Osteoblast (primary cell): Measurements from ENCODE around the gene MICAL3. TPM values are rescaled to one million over a fixed set of nuclear protein-coding genes. Genes with fewer than 3 reads are reported as not detected.

ENCODE experiments used
- DNase-seq: peaks from one replicate; pipeline ENCODE4 v3.0.0; 2011; ENCODE audit warnings: low spot score, mixed read lengths; ENCODE audit not compliant: insufficient read length; ENCODE audit errors: missing footprints
- H2AFZ ChIP-seq: 2 replicates; pipeline ENCODE4 v1.6.0; 2011; ENCODE audit warnings: mild to moderate bottlenecking, low read length
- H3K27ac ChIP-seq: 2 replicates; pipeline ENCODE4 v1.5.1; 2011; ENCODE audit warnings: mild to moderate bottlenecking, low read depth, low read length, moderate library complexity
- H3K27me3 ChIP-seq: 2 replicates; pipeline ENCODE4 v1.6.0; 2012; ENCODE audit warnings: mild to moderate bottlenecking, control low read depth, inconsistent platforms, low read length, moderate library complexity; ENCODE audit not compliant: insufficient read depth
- H3K36me3 ChIP-seq: 2 replicates; pipeline ENCODE4 v1.5.1; 2011; ENCODE audit warnings: mild to moderate bottlenecking, low read length, control low read depth, moderate library complexity; ENCODE audit not compliant: insufficient read depth
- H3K4me1 ChIP-seq: 2 replicates; pipeline ENCODE4 v1.5.1; 2011; ENCODE audit warnings: mild to moderate bottlenecking, low read length, control low read depth, moderate library complexity; ENCODE audit not compliant: insufficient read depth
- H3K4me2 ChIP-seq: 2 replicates; pipeline ENCODE4 v1.6.0; 2011; ENCODE audit warnings: mild to moderate bottlenecking, low read length; ENCODE audit not compliant: insufficient read depth
- H3K4me3 ChIP-seq: fragments of 200-600 bp; sonication (generic); 3 replicates; pipeline ENCODE4 v1.5.1; 2012; ENCODE audit warnings: mild to moderate bottlenecking, low read length, inconsistent platforms; ENCODE audit not compliant: insufficient read depth
- H3K79me2 ChIP-seq: 2 replicates; pipeline ENCODE4 v1.6.0; 2012; ENCODE audit warnings: mild to moderate bottlenecking, low read length, control low read depth, inconsistent platforms; ENCODE audit not compliant: insufficient read depth
- H3K9me3 ChIP-seq: 2 replicates; pipeline ENCODE4 v1.5.1; 2011; ENCODE audit warnings: low read depth, low read length, control low read depth
- H4K20me1 ChIP-seq: 2 replicates; pipeline ENCODE4 v1.6.0; 2012; ENCODE audit warnings: mild to moderate bottlenecking, low read length, control low read depth; ENCODE audit not compliant: insufficient read depth
- total RNA-seq: library from RNA; depleted of rRNA; stranded (reverse); fragments of >200 nt; gene quantifications from 2 replicates; pipeline ENCODE4 v1.2.3, GENCODE V29; 2012
- TF ChIP-seq, protein P1 (sequence below): IDR thresholded peaks from 2 replicates; pipeline ENCODE4 v1.5.1; 2011; ENCODE audit warnings: mild to moderate bottlenecking, low read depth, low read length, moderate library complexity; ENCODE audit errors: extremely low read depth

MICAL3 gene
- total RNA-seq, 1 donor = 35.1 TPM

- no peaks in the 10 kb centered on the region for H3K79me2 ChIP-seq
- no peaks in the 10 kb centered on the region for H3K9me3 ChIP-seq
- H3K36me3 ChIP-seq = peaks cover 26% of the 10 kb centered on the region
- no peak overlapping the region for H3K4me3 ChIP-seq
- no peak overlapping the region for H2AFZ ChIP-seq
- H3K4me2 ChIP-seq = no peak overlapping the region
- TF ChIP-seq, protein P1, sequence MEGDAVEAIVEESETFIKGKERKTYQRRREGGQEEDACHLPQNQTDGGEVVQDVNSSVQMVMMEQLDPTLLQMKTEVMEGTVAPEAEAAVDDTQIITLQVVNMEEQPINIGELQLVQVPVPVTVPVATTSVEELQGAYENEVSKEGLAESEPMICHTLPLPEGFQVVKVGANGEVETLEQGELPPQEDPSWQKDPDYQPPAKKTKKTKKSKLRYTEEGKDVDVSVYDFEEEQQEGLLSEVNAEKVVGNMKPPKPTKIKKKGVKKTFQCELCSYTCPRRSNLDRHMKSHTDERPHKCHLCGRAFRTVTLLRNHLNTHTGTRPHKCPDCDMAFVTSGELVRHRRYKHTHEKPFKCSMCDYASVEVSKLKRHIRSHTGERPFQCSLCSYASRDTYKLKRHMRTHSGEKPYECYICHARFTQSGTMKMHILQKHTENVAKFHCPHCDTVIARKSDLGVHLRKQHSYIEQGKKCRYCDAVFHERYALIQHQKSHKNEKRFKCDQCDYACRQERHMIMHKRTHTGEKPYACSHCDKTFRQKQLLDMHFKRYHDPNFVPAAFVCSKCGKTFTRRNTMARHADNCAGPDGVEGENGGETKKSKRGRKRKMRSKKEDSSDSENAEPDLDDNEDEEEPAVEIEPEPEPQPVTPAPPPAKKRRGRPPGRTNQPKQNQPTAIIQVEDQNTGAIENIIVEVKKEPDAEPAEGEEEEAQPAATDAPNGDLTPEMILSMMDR = peak; percentile 99
- H3K4me1 ChIP-seq = no peaks in the 10 kb centered on the region
- H3K27me3 ChIP-seq = no peaks in the 10 kb centered on the region
- H3K27ac ChIP-seq = no peak overlapping the region
- peaks cover 6% of the 10 kb centered on the region for H4K20me1 ChIP-seq
- peak; percentile 98 for DNase-seq
Observed at GRCh38 chr22:17830043-17830961, 194.1 kb downstream of the MICAL3 start.

- peaks cover 29% of the 10 kb centered on the region for H3K36me3 ChIP-seq
- no peak for DNase-seq
Observed at GRCh38 chr22:17829695-17830042, 194.7 kb downstream of the MICAL3 start.

DNA sequence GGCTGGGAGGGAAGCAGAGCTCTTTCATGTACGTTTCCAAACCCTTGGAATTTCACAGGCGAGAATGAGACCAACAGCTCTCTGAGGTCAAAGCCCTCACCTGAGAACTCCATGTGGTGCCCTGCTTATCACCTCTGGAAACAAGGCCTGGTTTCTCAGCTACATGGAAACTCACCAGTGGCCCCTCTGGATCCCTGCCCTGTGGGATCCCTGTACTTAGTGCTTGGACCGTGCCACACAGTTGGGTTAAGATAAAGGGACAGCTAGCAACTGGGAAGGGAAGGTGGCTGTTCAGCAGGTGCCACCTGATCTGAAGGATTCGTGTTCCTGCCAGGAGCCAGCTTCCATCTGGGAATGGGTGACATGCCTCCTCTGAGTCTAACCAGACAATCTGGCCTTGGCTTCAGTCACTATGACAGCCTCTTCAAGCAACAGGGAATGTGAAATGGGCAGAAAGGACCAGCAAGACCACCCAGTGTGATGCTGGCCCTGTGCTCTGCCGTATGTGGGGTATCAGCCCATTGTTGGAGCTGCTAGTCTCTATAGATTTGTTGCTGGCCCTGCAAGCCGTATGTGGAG is 195.8 kb downstream of the MICAL3 start:
- Histone ChIP-seq H3K4me1 (no peaks in the 10 kb centered on the region), H3K79me2 (no peaks in the 10 kb centered on the region), H3K4me2 (no peak overlapping the region), H2AFZ (no peak overlapping the region), H4K20me1 (peaks cover 6% of the 10 kb centered on the region), H3K27ac (no peak overlapping the region), H3K9me3 (no peaks in the 10 kb centered on the region), H3K4me3 (no peak overlapping the region), H3K36me3 (peaks cover 24% of the 10 kb centered on the region), H3K27me3 (no peaks in the 10 kb centered on the region)
- TF ChIP-seq, protein P1 = no peak
- no peak for DNase-seq

More at GRCh38 chr22:17829695-17830042, 194.7 kb downstream of the MICAL3 start:
- no peak overlapping the region for H3K27ac ChIP-seq
- no peaks in the 10 kb centered on the region for H3K79me2 ChIP-seq
- H2AFZ ChIP-seq = no peak overlapping the region
- H3K4me1 ChIP-seq = no peaks in the 10 kb centered on the region
- TF ChIP-seq, protein P1 = no peak
- no peak overlapping the region for H3K4me3 ChIP-seq
- H3K9me3 ChIP-seq = no peaks in the 10 kb centered on the region
- H3K4me2 ChIP-seq = no peak overlapping the region
- no peaks in the 10 kb centered on the region for H3K27me3 ChIP-seq
- peaks cover 6% of the 10 kb centered on the region for H4K20me1 ChIP-seq

DNA sequence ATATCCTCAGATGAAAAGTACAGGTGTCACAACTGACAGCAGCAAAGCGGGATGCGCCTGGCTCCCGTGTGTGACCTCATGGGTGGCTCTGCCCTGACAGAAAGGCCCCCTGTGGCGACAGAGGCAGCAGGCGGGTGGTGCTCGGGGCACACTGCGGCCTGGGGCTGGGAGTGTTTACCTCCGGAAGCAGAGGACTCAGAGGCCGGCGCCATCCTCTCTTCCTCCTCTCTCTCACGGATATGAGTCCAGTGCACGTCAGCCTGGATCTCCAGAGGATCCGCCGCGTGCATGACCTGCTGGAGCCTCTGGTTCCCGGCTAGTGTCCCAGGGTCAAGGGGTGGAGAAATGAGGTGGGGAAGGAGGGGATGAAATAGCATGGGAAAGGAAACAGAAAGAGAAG is 196.9 kb downstream of the MICAL3 start:
- no peak for DNase-seq
- Histone ChIP-seq H3K4me2 (no peak overlapping the region), H3K27me3 (no peaks in the 10 kb centered on the region), H3K4me3 (no peak overlapping the region), H3K4me1 (no peaks in the 10 kb centered on the region), H3K9me3 (no peaks in the 10 kb centered on the region), H4K20me1 (peaks cover 6% of the 10 kb centered on the region), H2AFZ (no peak overlapping the region), H3K27ac (no peak overlapping the region), H3K36me3 (peaks cover 30% of the 10 kb centered on the region), H3K79me2 (no peaks in the 10 kb centered on the region)
- TF ChIP-seq, protein P1 = no peak
